DND-41 (cell line): ENCODE results near the gene MVB12B.

ENCODE experiments used
- ATAC-seq: fragments of 200-7000 bp; cut with Tn5 transposase; 3 replicates; pipeline ENCODE4 v1.9.1; 2021; ENCODE audit warnings: low read depth; ENCODE audit not compliant: insufficient read depth
- DNase-seq: peaks from one replicate; pipeline ENCODE4 v3.0.0-alpha.2; 2020
- H2AFZ ChIP-seq: 2 replicates; pipeline ENCODE4 v1.6.0; 2012; ENCODE audit warnings: low read depth, low read length
- H3K27ac ChIP-seq: 2 replicates; pipeline ENCODE4 v1.5.1; 2012; ENCODE audit warnings: low read length, inconsistent platforms
- H3K27me3 ChIP-seq: fragments of 200-600 bp; sonication (generic); 2 replicates; pipeline ENCODE4 v1.6.0; 2012; ENCODE audit warnings: low read length, mild to moderate bottlenecking, inconsistent platforms; ENCODE audit not compliant: insufficient read depth, poor library complexity
- H3K36me3 ChIP-seq: 2 replicates; pipeline ENCODE4 v1.5.1; 2012; ENCODE audit warnings: low read length, inconsistent platforms; ENCODE audit not compliant: insufficient read depth
- H3K4me1 ChIP-seq: 2 replicates; pipeline ENCODE4 v1.5.1; 2012; ENCODE audit warnings: mild to moderate bottlenecking, low read length; ENCODE audit not compliant: insufficient read depth
- H3K4me2 ChIP-seq: 2 replicates; pipeline ENCODE4 v1.6.0; 2012; ENCODE audit warnings: mild to moderate bottlenecking, moderate library complexity, low read length, inconsistent platforms; ENCODE audit not compliant: insufficient read depth
- H3K4me3 ChIP-seq, 2 experiments: fragments of 200-600 bp in 1 of 2; shearing (Covaris generic) in 1 of 2; 2 replicates each; pipeline ENCODE4 v1.5.1; 2012 to 2016; ENCODE audit warnings: inconsistent platforms in 2 of 2, low read length in 2 of 2, mild to moderate bottlenecking in 2 of 2, low read depth in 1 of 2, moderate library complexity in 1 of 2
- H3K79me2 ChIP-seq: 2 replicates; pipeline ENCODE4 v1.6.0; 2012; ENCODE audit warnings: low read length, inconsistent platforms; ENCODE audit not compliant: insufficient read depth
- H3K9ac ChIP-seq: 2 replicates; pipeline ENCODE4 v1.6.0; 2012; ENCODE audit warnings: low read depth, mild to moderate bottlenecking, inconsistent platforms, low read length, moderate library complexity
- H3K9me3 ChIP-seq: 2 replicates; pipeline ENCODE4 v1.5.1; 2012; ENCODE audit warnings: low read length, moderate library complexity, mild to moderate bottlenecking, inconsistent platforms; ENCODE audit not compliant: insufficient read depth, severe bottlenecking
- H4K20me1 ChIP-seq: 2 replicates; pipeline ENCODE4 v1.6.0; 2012; ENCODE audit warnings: low read length; ENCODE audit not compliant: insufficient read depth
- EZH2 ChIP-seq: IDR thresholded peaks from 3 replicates; pipeline ENCODE4 v1.6.1; 2012; ENCODE audit warnings: borderline replicate concordance, low read depth, mild to moderate bottlenecking, moderate library complexity, low read length, inconsistent platforms; ENCODE audit not compliant: severe bottlenecking
- TF ChIP-seq, protein P1 (sequence below): IDR thresholded peaks from 2 replicates; pipeline ENCODE4 v1.5.1; 2012; ENCODE audit warnings: borderline replicate concordance, low read length, moderate library complexity, mild to moderate bottlenecking; ENCODE audit not compliant: poor library complexity, severe bottlenecking; ENCODE audit errors: extremely low read depth

Gene MVB12B

DNA sequence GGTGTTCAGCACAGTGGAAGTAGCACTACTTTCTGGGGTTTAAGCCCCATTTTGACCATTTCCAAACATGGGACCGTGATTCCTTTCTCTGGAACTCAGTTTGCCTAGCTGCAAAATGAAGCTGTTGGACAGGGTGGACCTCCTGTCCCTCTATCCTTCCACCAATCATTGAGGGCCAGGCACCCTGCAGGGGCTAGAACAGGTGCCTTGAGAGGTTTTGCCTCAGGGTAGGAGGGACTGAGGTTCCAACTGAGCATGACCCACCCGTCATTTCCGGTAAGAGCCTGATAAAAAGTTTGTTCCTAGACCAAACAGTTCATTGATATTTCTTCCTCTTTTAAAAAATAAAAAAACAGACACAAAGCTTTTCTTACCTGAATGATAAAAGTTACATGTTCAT lies 116.5 kb downstream of the MVB12B start:
- no peak overlapping the region for H3K9ac ChIP-seq
- no peak for TF ChIP-seq EZH2
- TF ChIP-seq, protein P1, sequence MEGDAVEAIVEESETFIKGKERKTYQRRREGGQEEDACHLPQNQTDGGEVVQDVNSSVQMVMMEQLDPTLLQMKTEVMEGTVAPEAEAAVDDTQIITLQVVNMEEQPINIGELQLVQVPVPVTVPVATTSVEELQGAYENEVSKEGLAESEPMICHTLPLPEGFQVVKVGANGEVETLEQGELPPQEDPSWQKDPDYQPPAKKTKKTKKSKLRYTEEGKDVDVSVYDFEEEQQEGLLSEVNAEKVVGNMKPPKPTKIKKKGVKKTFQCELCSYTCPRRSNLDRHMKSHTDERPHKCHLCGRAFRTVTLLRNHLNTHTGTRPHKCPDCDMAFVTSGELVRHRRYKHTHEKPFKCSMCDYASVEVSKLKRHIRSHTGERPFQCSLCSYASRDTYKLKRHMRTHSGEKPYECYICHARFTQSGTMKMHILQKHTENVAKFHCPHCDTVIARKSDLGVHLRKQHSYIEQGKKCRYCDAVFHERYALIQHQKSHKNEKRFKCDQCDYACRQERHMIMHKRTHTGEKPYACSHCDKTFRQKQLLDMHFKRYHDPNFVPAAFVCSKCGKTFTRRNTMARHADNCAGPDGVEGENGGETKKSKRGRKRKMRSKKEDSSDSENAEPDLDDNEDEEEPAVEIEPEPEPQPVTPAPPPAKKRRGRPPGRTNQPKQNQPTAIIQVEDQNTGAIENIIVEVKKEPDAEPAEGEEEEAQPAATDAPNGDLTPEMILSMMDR, result no peak
- no peaks in the 10 kb centered on the region for H4K20me1 ChIP-seq
- H3K4me3 ChIP-seq, result no peak overlapping the region
- no peak for DNase-seq
- no peaks in the 10 kb centered on the region for H3K4me1 ChIP-seq
- ATAC-seq, result no peak
- no peak overlapping the region for H3K4me2 ChIP-seq
- no peak overlapping the region for H3K27ac ChIP-seq
- no peaks in the 10 kb centered on the region for H3K79me2 ChIP-seq
- H3K9me3 ChIP-seq, result no peaks in the 10 kb centered on the region
- H2AFZ ChIP-seq, result no peak overlapping the region
- H3K27me3 ChIP-seq, result no peaks in the 10 kb centered on the region
- no peaks in the 10 kb centered on the region for H3K36me3 ChIP-seq

DNA sequence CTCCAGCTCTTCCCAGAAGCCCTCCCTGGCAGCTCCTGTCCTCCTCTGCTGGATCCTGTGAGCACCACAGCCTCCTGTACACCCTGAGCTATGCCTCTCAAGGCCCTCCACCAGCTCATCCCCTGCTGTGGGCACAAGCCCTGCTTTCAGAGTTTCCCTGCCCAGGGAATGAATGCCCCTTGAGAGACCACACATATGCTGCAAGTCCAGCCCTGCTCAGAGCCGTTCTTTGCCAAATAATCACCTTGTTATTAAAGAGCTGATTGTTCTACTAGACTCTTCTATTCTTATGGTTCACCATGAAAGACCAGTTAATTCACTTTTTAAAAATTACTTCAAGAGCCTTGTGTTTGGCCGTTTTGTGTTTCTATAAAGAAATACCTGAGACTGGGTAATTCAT lies 121.5 kb downstream of the MVB12B start:
- Histone ChIP-seq H3K9me3 (no peaks in the 10 kb centered on the region), H3K27me3 (no peaks in the 10 kb centered on the region), H3K9ac (no peak overlapping the region), H3K4me2 (no peak overlapping the region), H3K79me2 (no peaks in the 10 kb centered on the region), H3K36me3 (no peaks in the 10 kb centered on the region), H3K4me3 (no peak overlapping the region), H3K27ac (no peak overlapping the region), H4K20me1 (no peaks in the 10 kb centered on the region; the same call in 1 of the 2 replicates), H2AFZ (no peak overlapping the region), H3K4me1 (no peaks in the 10 kb centered on the region)
- TF ChIP-seq, protein P1, result no peak
- no peak for TF ChIP-seq EZH2
- ATAC-seq (no peak), DNase-seq (no peak)

DNA sequence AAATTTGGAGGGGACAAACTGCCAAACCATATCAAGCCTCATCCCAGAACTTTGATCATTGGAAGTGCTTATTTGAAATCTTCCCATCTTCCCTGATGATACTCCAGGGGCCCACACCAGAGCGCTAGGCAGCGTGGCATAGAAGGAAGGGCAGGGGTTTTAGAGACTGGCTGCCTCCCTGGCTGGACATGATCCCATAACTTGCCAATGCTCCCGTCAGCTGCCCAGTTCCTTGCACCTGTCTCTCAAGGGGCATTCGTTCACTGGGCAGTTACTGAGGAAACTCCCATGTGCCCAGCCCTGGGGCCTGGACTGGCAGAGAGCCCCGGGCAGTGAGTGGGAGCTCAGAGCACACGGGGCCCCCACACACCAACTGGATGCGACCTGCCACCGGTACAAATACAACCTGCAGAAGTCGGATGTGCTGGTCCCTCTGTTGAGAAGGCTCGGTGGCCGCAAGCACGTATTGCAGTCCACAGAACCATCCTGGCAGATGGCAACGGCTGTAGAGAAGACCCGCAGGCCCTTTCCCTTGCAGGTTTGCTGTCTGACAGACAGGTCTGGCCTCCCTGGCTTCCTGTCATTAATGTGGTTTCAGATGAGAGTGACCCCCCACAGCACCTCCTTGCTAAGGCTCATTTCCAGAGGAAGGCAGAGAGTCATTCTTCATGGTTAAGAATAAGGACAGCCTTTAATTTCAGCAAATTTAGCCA lies 122.4 kb downstream of the MVB12B start:
- DNase-seq, result no peak
- no peak for ATAC-seq
- Histone ChIP-seq H3K79me2 (no peaks in the 10 kb centered on the region), H4K20me1 (no peaks in the 10 kb centered on the region; the same call in 1 of the 2 replicates), H3K27me3 (no peaks in the 10 kb centered on the region), H3K9ac (no peak overlapping the region), H3K4me2 (no peak overlapping the region), H3K4me3 (no peak overlapping the region), H3K36me3 (peaks cover 2% of the 10 kb centered on the region; the same call in 1 of the 2 replicates), H3K9me3 (no peaks in the 10 kb centered on the region), H3K4me1 (no peaks in the 10 kb centered on the region), H3K27ac (no peak overlapping the region), H2AFZ (no peak overlapping the region)
- no peak for TF ChIP-seq EZH2
- TF ChIP-seq, protein P1, result no peak
